Body of pancreas (tissue), 4 donors: ENCODE data around the gene SERPINI1. TPM values are rescaled to one million over a fixed set of nuclear protein-coding genes. Genes with fewer than 3 reads are reported as not detected.

ENCODE experiments used
- ATAC-seq: fragments of 150-250 bp; one replicate; pipeline ENCODE4 v1.9.1; 2016
- DNase-seq, 4 donors: peaks; one replicate each; pipeline ENCODE4 v3.0.0-alpha.2; 2019
- H3K27ac ChIP-seq, 4 donors: fragments of 200-600 bp; sonication (generic); 1 replicate in 3 of 4; 2 replicates in 1 of 4; pipeline versions ENCODE4 v1.5.1 to v1.6.1; 2016 to 2019; ENCODE audit warnings: mild to moderate bottlenecking in 1 of 4, mixed read lengths in 1 of 4, moderate library complexity in 1 of 4
- H3K27me3 ChIP-seq, 2 donors: fragments of 200-600 bp; sonication (generic); one replicate each; pipeline ENCODE4 v1.6.0; 2016; ENCODE audit warnings: mild to moderate bottlenecking in 1 of 2
- H3K36me3 ChIP-seq, 2 donors: fragments of 200-600 bp; sonication (generic); replicated peaks in 1 of 2; 2 replicates each; pipeline ENCODE4 v1.5.1; 2016; ENCODE audit warnings: low read depth in 2 of 2; ENCODE audit not compliant: insufficient read depth in 1 of 2
- H3K4me1 ChIP-seq: fragments of 200-600 bp; sonication (generic); one replicate; pipeline ENCODE4 v1.6.0; 2016
- H3K4me3 ChIP-seq, 2 donors: fragments of 200-600 bp; sonication (generic); 1 replicate in 1 of 2; 2 replicates in 1 of 2; pipeline ENCODE4 v1.5.1; 2016 to 2019
- H3K9me3 ChIP-seq, 3 donors: fragments of 200-600 bp; sonication (generic); 1 replicate in 2 of 3; 2 replicates in 1 of 3; pipeline ENCODE4 v1.5.1; 2016
- CTCF ChIP-seq, 7 experiments: fragments of 450-650 bp in 4 of 7; fragments of 200-600 bp in 3 of 7; sonication (generic) in 3 of 7; IDR thresholded peaks; one replicate each; pipeline ENCODE4 v1.5.1; 2016 to 2019; ENCODE audit warnings: antibody characterized with exemption in 7 of 7
- POLR2A ChIP-seq, 3 donors: fragments of 450-650 bp; IDR thresholded peaks; one replicate each; pipeline ENCODE4 v1.6.1; 2016; ENCODE audit warnings: antibody characterized with exemption in 3 of 3, mild to moderate bottlenecking in 2 of 3
- WGBS, 2 donors: methylation state at CpG; one replicate each; pipeline ENCODE4 v1.1.5; 2017; 5-methylcytosine and 5-hydroxymethylcytosine counted together
- intact Hi-C: fragments of 100-400 bp; cut with DNase I; formaldehyde crosslinking; loops from one replicate; pipeline ENCODE4 v1.15.1; 2023
- total RNA-seq, 2 donors: library from RNA; depleted of rRNA; stranded (reverse); fragments of >200 nt; gene quantifications; one replicate each; pipeline ENCODE4 v1.1.0, GENCODE V29; 2016

SERPINI1 gene
- total RNA-seq, 2 donors from 2014 or later: 10.2 to 20.0 TPM

DNA sequence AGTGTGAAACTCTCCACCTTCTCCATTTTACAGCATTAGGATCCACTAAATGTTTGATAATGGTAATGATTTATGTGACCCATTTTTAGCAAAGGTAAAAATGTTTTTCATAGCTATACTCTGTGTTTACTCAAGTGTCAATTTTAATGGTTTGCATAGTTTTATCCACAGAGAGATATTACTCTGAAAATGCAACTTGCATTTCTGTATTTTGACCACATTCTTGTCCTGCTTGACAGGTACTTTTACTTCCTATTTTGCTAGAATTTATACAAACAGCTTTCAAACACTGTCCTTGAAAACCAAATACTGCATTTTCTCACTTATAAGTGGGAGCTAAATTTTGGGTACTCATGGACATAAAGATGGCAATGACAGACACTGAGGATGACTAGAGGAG, 62.9 kb downstream of the SERPINI1 start:
- Histone ChIP-seq H3K36me3 (no peaks in the 10 kb centered on the region), H3K27me3 (no peaks in the 10 kb centered on the region), H3K9me3 (no peaks in the 10 kb centered on the region), H3K4me1 (no peaks in the 10 kb centered on the region), H3K4me3 (no peak overlapping the region), H3K27ac (no peak overlapping the region)
- intact Hi-C loops: no loop called here
- ATAC-seq (no peak), DNase-seq (no peak)
- TF ChIP-seq POLR2A (IDR thresholded peaks at IDR 0.05) (no peak), CTCF (IDR thresholded peaks at IDR 0.05) (no peak)

DNA sequence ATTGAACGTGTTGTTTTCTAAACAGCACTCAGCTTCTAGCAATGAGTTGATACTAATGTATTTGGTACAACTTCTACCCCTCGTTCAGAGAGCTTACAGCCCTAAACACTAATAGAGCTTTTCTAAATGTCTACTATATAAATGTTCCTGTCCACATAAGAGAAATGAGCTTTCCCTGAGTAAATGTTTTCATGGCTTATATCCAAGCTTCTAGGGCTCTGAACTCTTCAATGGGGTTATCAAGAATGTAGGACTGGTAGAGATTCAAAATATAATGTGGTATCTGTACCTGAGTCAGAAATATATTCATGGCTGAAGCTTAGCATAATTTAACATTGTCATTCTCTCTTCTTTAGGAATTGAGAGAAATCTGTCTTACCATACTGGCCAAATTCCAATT, 73.4 kb downstream of the SERPINI1 start:
- Histone ChIP-seq H3K4me3 (no peak overlapping the region), H3K27me3 (no peaks in the 10 kb centered on the region), H3K27ac (no peak overlapping the region), H3K4me1 (peaks cover 11% of the 10 kb centered on the region), H3K36me3 (no peaks in the 10 kb centered on the region), H3K9me3 (no peaks in the 10 kb centered on the region)
- ATAC-seq (no peak), DNase-seq (no peak)
- TF ChIP-seq POLR2A (IDR thresholded peaks at IDR 0.05) (no peak), CTCF (IDR thresholded peaks at IDR 0.05) (no peak)
- 52 to 65% methylated on average over 2 of the region's 2 CpGs for WGBS, 2 donors
- intact Hi-C loops: no loop called here

DNA sequence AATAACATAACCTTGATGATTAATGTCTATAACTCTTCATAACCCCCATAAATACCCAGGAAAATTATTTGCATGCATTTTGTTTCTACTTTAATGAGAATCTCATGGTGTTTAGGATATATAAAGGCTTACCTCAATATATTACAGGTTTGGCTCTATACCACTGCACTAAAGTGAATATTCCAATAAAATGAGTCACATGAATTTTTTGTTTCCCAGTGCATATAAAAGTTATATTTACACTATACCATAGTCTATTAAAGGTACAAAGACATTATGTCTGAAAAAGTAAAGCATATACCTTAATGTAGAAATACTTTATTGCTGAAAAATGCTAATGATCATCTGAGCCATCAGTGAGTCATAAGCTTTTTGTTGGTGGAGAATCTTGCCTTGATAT, 74.7 kb downstream of the SERPINI1 start:
- peaks cover 14% of the 10 kb centered on the region for H3K4me1 ChIP-seq

DNA sequence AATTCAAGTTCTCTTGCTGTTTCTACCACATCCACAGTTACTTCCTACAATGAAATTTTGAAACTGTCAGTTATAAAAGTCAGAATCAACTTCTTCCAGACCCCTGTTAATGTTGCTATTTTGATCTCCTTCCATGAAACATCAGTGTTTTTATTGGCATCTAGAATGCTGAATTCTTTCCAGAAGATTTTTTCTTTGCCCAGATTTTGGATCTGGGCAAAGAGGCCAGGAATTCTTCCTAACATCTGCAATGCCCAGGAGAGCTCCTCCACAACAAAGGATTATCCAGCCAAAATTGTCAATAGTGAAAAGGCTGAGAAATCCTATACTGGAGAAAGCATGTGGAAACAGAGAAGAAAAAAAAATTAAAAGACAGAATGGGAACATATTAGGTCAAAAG, 75.5 kb downstream of the SERPINI1 start:
- TF ChIP-seq POLR2A (IDR thresholded peaks at IDR 0.05) (no peak), CTCF (IDR thresholded peaks at IDR 0.05) (no peak)
- Histone ChIP-seq H3K4me1 (peaks cover 16% of the 10 kb centered on the region), H3K9me3 (no peaks in the 10 kb centered on the region), H3K27ac (no peak overlapping the region), H3K27me3 (no peaks in the 10 kb centered on the region), H3K4me3 (no peak overlapping the region), H3K36me3 (no peaks in the 10 kb centered on the region)
- intact Hi-C loops: no loop called here
- DNase-seq (no peak), ATAC-seq (no peak)

More for the DNA sequence above, 74.7 kb downstream of the SERPINI1 start:
- H3K9me3 ChIP-seq: no peaks in the 10 kb centered on the region
- no peak overlapping the region for H3K27ac ChIP-seq
- no peaks in the 10 kb centered on the region for H3K36me3 ChIP-seq
- DNase-seq (no peak), ATAC-seq (no peak)
- intact Hi-C loops: no loop called here
- no peaks in the 10 kb centered on the region for H3K27me3 ChIP-seq
- no peak for TF ChIP-seq POLR2A (IDR thresholded peaks at IDR 0.05)
- TF ChIP-seq CTCF (IDR thresholded peaks at IDR 0.05): no peak
- H3K4me3 ChIP-seq: no peak overlapping the region

DNA sequence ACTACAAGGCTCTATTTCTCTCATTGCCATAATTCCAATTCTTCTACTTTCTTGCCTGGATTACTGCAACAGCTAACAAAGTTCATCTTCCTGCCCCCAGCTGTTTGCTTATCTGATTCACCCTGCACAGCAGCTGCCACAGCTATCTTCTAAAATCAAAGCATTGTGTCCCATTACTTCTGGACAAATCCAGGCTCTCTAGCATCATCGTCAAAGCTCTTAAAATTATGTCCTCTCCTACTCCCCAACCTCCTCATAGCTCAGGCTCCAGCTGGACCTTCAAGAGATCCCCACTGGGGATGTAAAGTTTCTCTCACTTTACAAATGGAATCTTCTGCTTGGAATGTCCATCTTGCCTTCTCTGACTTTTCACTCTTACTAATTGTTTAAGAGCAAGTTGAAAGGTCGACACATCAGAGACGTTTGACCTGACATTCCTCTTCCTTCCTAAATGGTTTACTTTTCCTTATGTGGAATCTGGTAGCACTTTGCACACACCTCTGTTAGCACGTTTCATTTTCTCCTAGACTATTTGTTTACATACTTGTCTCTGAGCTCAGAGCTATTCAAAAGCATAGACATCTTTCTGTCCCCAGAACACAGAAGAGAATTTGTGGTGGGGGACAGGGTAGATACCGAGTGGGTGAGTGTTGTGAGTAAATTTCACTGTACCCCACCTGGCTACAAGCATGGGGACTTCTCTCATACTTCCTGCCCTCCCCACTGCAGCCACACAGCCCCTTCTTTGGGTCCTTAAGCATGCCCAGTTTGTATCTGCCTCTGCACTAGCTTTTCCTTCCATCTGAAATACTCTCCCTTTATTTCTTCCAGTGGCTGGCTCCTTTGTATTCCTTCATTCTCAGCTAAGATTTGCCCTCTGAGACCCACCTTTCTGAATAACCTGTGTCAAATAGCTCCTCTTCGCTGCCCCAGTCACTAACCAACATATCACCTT, 77.9 kb downstream of the SERPINI1 start:
- TF ChIP-seq CTCF (IDR thresholded peaks at IDR 0.05) (no peak), POLR2A (IDR thresholded peaks at IDR 0.05) (no peak)
- H3K9me3 ChIP-seq: no peaks in the 10 kb centered on the region
- no peaks in the 10 kb centered on the region for H3K27me3 ChIP-seq
- peak overlapping the region in 1 of 4 donors; percentile 1 for H3K27ac ChIP-seq
- peaks cover 16% of the 10 kb centered on the region for H3K4me1 ChIP-seq
- no peak for ATAC-seq
- no peak overlapping the region for H3K4me3 ChIP-seq
- 62% methylated on average over 6 of the region's 6 CpGs for WGBS, 2 donors
- no peaks in the 10 kb centered on the region for H3K36me3 ChIP-seq
- DNase-seq: no peak
- intact Hi-C loops: no loop called here
